HG03196 (cell line): ENCODE measurements around the gene FOXN3.

Experiments
- ATAC-seq: cut with Tn5 transposase; IDR thresholded peaks from one replicate; pipeline ENCODE4 v1.9.1; 2021; ENCODE audit not compliant: unreplicated experiment

The FOXN3 gene

DNA sequence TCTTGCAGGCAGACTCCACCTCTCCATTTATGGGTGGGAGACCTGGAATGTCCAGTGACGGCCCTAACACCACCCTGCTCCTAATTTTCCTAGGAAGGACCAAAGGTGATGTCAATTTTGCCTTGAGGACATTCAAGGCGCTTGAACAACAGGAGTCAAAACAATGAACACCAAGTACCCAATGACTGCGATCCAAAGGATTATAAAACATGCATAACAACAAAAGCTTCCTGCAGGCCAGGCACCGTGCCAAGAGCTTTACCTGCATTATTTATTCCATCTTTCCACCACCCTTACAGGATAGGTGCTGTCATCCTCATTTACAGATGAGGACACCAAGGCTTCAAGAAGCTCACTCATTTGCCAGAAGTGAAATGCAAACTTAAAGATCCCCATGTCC is 15.2 kb upstream of the FOXN3 start:
- no peak for ATAC-seq

DNA sequence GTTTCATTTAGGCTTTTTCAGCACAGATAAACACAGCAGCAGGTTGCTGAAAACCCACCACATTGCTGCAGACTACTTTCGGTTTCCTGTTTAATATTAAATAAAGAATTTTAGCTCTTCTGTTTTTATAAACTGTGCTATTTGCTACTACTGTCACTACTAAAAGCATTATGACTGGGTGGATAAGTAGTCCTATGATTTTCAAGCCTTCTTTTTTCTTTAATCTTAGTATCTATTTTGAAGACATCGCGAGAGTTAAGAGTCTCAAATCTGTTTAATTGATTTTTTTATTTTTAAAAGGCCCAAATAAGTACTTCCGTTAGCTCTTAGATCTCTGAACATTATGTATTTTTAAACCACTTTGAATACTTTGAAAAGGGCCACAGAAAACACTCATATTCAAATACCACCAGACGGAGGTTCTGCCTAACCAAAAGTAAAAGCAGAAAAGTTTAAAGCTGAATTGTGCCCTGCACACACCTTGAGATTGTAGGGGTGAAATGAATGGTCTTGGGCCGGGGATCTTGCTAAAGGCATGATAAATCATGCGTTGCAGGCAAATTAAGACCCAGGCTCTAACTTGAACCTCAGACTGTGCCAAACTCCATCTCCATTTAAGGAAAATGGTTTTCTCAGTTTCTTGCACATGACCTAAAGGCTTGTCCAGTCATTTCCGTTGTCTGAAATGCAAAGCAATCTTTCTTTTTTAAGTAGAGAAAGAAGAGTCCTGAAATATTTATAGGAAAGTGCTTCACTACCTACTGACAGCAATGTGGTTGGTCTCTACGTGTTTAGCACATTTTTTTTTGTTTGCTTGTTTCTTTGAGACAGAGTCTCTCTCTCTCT is 13.6 kb upstream of the FOXN3 start:
- ATAC-seq, result peak; percentile 92

DNA sequence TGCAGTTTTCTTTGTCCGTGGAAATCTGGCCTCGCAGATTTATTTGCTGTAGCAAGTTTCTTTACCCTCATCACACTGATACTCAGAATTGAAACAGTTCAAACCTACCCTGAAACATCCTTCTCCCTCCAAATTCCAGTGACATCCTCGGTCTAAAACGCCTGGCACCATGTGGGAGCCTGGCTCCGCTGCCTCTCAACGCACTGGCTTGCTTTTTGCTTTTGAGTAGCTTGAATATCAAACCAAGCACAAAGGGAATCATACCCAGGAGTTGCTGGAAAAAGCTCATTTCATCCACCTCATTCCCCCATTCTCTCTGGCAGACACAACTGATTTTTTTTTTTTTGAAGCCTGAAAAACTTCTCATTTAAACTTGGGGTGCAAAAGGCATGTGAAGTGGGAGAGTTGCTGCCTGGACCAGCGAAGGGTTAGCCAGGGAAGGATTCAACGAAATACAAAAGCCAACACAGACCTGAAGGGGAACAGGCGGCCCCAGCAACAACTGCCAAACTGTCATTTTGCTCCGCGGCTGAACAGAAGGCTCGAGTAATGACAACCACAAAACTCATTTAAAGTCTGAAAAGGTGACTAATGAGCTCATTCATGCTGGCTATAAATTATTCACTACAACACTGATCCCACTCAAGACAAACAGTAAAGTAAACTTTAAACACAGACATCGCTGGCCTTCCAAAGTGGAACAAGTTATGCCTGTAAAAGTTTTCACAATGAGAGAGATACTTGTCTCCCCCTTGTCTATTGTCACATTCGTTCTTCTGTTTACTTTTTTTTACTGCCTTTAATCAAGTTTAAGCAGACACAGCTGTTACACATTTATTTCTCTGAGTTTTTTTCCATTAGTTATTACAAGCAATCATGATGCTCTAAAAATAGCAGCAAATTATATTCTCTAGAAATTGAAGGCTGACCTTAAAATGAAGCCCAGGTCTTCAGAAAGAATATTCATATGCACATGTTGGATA is 12.5 kb upstream of the FOXN3 start:
- ATAC-seq, result no peak

DNA sequence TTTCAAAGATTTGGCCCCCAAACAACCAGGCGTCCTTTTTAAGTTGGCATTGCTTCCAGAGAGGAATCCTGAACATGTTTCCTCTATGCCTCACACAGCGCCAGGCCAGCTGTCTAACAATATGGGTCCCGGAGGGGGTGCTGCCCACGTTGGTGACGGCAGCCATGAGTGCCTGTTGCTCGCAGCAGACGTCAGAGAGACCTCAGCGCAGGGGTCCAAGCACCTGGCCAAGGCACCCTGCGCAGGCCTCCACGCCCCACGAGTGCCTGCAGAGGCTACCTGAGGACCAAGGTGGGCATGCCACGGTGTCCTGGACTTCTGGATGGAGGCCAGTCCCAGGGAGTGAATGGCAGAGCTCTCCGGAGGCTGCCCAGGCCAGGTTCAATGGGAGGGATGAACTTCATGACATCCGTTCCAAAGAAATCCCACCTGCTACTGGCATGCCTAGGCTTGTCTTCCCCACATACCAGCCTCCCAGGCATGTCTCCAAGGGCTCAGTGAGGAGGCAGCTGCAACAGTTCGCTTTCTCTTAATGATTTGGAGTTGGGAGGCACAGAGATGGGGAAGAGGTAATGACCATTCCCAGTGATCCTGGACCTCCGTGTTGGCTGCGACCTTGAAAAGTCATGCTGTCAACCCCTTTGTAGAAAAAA is 11.6 kb upstream of the FOXN3 start:
- ATAC-seq, result no peak

DNA sequence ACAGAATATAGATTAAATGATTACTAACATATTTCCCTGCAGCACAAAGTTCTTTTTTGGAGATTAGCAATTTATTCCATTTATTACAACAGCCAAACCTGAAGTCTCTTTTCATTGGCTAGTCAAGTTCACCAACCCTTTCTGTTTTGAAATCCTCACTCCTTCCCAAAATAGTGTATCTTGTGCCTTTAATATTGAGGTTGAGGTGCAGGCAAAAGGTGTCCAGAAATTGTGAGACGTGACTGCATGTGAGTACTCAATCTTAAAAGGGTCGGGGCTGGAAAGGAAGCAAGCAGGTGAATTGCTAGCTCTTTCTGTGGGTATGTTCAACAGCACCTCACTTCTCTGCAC is 11.1 kb upstream of the FOXN3 start:
- ATAC-seq, result no peak

DNA sequence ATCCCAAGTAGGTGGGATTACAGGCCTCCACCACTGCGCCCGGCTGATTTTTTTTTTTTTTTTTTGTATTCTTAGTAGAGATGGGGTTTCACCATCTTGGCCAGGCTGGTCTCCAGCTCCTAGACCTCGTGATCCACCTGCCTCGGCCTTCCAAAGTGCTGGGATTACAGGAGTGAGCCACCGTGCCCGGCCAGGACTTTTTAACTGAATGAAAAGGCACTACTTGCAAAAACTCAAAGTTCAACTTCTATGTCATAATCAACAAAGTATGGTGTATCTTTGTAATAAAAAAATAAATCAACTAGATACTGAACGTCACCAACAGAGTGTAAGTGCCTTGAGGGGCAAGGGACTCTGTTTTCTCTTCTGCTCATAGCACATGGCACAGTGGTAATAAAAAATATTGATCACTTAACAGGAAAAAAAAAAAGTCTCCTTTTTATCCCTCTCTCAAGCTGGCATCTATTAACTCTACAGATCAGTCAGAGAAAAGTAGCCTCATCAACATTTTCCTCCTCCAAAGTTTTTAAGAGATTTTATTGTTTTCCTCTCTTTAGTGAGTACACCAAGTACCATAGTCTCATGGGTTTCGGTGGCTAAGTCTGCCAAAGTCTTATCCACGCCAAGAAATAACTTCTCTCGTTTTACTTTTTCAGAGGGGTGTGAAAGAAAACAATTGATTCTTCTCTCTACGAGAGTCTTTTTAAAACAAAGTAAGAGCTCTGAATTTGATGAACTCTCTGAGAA is 10.6 kb upstream of the FOXN3 start:
- no peak for ATAC-seq

DNA sequence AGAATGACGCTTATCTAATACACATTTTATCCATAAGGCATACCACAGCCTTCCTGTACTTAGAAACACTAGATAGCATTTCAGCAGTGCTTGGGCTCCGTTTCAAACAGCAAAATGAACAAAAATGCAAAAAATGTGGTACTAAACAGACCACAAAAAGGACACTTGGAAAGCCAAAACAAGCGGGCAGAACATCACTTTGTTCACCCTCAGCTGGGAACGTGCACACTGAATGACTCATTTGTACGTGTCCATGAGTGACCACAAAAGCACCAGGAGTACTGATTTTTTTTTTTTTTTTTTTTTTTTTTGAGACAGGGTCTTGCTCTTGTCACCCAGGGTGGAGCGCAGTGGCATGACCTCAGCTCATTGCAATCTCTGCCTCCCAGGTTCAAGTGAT is 8.9 kb upstream of the FOXN3 start:
- no peak for ATAC-seq

DNA sequence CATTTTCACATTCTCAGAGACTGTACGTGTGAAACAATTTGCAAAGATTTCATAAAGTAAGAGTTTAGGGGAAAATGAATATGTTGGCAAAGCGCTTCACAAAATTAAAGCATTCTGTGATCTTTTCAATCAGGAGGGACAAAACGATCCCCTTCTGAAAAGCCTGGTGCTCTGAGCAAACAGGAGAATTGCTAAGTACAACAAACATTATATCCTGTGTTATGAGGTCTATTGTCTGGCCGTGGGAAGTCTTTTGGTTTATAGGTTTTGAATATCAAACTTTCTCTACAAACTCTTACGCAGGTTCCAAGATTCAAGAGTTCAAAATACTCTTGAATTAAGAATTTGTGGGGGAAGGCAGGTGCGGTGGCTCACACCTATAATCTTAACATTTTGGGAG is 7.2 kb upstream of the FOXN3 start:
- no peak for ATAC-seq

DNA sequence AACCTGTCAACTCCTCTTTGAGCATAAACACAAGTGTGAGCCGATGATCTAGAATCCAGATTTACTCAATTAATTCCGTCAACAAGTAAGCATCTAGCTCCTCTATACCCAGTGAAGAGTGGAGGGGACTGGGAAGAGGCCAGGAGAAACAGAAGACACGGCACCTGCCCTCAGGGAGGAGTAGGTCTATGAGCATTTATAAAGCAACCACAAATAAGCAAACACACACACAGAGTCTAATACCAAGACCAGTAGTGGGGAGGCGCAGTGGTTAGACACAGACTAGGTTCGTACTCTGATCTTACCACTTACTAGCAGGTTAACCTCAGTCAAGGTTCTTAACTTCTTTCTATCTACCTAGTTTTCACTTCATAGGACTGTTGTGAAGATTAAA is 5.9 kb upstream of the FOXN3 start:
- ATAC-seq, result no peak

DNA sequence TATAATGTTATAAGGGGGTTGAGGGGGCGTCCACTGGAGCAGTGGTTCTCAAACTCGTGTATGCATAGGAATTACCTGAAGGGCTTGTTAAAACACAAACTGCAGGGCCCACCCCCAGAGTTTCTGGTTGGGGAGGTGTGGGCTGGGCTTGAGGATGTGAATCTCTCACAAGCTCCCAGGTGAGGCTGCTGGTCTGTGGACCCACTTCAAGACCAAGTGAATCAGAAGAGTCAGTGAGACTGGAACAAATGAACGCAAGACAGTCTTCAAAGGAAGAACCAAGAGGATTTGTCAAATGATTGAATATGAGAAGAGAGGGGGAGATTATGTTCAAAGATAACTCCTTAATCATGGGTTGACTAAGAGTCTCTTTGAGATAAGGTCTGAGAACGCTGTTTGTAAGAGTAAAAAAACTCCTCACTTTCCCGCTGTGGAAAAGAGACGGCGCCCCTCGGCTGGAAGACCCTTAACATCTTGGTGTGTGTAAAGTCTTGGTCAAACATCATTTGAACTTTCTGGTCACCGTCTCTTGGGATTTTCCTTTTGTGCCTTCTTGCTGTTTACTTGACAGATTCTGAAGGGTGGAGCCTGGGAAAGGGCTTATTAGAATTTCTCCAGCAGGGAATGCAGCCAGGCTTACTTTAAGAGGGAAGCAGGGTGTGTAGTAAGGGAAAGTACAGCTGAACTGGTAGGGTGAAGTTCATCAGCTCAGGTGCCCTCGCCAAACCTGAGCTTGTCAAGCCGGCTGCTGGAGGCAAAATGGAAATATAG is 5.3 kb upstream of the FOXN3 start:
- no peak for ATAC-seq

DNA sequence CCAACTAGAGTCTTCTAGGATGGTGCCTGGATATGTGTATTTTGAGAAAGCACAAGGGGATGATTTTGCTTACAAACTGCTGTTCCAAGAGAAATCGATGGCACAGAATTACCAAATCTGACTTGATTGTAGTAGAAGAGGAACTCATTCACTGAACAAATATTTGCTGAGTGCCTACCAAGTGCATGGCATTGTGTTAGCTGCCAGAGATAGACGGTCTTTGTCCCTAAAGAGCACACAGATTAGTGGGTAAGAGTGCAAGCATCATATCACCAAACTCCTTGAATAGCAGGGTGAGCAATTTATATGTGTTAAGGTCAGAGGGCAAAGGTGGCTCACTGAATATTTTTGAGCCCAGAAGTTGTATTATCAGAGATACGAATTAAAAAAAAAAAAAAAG is 3.5 kb upstream of the FOXN3 start:
- ATAC-seq, result no peak

DNA sequence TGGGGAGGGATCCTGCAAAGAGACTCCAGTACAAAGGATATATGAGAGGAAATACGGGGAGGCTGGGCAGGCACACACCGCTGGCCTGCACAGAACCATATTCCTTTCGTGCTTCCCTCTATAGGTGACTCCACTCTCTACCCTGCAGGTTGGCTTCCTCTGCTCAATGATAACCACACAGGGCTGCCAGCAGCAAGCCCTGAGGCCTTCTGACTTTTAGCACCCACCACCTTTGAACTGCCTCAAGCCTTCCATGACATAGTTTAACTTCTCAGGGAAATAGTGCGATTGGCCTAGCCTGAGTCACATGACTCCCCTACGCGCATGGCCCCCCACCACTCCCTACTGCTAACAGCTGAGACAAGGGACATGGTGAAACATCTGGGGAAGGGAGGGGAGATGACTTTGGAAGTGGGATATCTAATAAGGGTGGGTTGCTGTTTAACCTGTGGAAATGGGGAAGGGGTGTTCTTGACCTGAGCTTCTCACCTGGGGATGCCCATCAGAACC is 3.0 kb upstream of the FOXN3 start:
- ATAC-seq, result no peak

DNA sequence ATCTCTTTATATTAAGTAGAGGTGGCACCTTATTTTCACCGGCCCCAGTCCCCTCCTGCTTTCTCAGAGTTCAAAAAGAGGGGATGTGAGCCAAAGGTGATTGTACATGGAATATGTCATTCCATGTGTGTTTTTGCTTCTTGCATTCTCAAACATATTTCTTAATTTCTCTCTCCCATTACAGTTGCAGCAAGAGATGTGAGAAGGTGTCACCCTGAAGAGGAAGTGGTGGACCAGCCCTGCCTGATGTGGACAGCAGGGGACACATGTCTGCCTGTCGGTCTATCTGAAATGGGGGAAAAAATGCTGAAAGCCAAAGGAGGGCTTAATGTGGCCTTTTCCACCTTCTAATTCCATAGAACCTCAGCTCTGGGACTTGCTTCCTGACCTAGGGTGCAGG is 1.9 kb upstream of the FOXN3 start:
- no peak for ATAC-seq

DNA sequence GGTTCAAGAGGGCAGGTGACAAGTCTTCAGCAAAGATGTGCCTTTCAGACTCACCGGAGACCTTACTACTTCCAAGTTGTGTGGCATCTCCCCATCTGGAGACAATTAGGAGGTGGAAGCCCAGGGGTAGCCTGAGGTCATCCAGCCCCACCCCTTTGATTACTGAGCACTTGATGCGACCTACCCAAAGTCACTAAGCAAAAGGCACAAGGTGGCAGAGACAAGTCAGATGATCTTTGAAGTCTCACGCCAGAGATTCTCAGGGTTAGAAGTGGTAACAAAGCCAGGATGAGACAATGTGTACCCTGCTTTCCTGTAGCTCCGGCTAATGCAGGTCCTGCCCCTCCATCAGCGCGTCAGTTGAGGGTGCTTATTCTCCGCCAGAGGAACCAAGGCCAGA is 1.4 kb upstream of the FOXN3 start:
- no peak for ATAC-seq

DNA sequence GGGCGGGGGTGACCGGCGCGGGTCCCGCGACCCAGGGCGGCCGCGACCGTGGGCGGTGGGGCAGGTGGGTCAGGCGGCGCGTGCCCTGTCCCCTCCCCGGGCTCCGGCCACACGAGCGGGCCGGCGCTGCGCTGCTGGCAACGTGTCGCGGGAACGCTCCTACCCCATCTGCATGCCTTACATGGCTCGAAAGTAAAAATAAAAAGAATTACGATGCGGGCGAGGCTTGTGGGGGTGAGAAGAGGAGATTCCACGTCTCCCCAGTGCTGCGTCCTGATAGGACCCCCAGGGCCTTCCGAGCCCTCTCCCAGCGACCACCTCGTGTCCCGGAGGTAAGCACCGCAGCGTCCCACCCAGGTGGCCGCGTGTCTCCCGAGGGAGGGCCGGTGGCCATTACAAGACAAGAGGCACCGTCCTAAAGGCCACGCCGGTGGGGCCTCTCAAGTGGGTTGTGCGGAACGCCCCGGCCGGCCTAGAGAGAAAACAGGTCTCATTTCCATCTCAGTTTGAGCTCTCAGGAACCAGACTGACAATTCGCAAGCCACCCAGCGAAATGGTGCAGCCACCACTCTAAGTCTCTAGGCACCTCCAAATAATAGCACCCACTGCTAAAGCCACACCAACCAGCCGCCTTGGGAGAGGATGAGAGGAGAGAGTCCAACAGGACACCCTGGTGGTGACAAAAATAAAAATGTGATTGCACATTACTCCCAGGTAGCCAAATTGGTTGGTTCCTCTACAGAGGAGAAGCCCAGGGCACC is 612 bp upstream of the FOXN3 start:
- peak; percentile 58 for ATAC-seq

DNA sequence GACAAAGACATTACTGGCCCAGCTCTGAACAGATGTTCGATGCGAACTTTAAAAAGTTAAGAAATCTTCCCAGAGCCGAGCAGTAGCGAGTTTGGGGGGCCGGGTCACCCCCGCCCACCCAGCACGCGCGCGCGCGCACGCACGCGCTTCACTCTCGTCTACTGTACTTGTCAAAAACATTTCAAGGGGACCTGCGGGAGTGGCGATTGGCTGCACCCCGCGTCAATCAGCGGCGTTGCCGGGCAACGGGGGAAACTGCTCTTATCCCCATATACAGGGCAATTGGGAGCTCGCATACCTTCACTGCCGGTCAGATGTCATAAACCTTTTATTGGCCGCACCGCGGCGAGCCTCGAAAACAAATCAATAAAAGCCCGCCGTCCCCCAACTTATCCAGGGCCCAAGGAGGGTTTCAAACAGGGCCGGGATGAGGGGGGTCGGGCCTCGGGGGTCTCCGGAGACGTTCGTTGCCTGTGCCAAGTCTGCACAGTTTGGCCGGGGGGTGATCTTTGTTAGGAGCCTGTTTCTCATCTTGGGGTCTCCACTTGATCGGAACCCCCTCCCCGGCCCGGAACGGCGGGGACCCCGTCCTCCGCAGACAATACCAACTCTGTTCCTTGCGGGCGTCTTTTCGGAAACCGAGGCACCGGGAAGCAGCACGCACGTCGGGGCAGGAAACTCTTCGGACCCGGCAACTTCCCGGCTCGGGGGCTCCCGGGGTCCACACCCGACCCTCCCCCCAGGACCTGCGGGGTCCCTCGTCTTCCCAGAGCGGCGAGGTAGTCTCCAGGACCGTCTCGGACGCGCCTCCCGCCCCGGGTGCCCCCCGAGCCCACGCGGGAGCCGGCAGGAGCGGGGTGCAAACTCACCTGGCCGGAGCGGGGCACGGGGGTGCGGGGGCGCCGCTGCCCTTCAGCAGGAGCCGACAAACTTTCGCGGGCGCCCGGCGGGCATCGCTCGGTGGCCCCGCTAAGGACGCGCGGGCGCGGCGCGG is 734 bp downstream of the FOXN3 start:
- ATAC-seq, result peak; percentile 80

DNA sequence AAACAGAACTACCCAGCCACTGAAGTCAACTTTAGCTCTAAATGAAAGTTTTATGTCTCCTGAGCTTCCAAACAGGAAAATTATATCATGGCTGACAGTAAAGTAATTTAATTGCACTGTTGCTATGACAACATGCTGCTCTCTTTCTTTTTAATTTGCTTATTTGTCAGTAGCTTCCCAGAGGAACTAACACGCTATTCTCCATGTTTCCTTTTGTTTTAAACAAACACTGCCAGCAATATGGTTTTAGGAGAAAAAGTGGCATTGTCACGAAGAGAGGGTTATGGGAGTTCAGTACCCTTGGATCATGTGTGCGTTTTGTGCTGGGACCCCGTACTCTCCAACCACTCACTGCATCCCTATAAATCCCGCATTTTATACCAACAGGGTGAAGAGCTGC is 1.9 kb downstream of the FOXN3 start:
- ATAC-seq, result no peak

DNA sequence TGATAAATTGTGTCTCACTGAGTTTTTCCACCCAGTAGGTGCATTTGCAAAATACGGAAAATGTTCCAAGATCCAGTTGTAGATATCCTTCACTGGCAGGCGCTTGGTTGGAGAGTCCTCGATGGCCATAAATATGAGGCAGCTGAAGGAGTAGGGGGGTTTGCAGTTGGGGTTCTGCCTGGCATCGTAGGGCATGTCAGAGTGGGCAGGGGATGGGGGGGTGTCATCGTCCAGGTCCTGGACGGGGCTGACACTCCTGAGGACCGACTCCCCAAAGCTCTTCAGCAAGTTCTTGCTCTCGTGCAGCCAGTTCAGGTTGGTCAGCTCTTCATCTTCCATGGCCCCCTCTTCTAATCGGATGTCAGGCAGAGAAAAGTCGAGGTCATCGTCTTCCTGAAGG is 5.1 kb downstream of the FOXN3 start:
- ATAC-seq, result no peak
